GM12878 (cell line): ENCODE data around the gene ATP1B2. TPM values are rescaled to one million over a fixed set of nuclear protein-coding genes. Genes with fewer than 3 reads are reported as not detected.

Experiments
- ATAC-seq: fragments of 200-7000 bp; cut with Tn5 transposase; 3 replicates; pipeline ENCODE4 v1.9.1; 2020; ENCODE audit warnings: mild to moderate bottlenecking, moderate library complexity
- BruUV-seq: library from RNA; stranded (reverse); fragments of 400-500 nt; replicated peaks from 2 replicates; lab custom pipeline; 2021; lab: Mats Ljungman, UMichigan
- CTCF ChIA-PET: fragments of 300-600 bp; sonication (Branson Sonifier 250); formaldehyde crosslinking; extraction: SDS; loops from one replicate; lab custom pipeline; 2021; ENCODE audit warnings: inconsistent platforms; lab: Yijun Ruan, JAX
- POLR2A ChIA-PET: fragments of 350-600 bp; formaldehyde crosslinking; extraction: SDS; loops from one replicate; lab custom pipeline; 2021; ENCODE audit warnings: inconsistent platforms; lab: Charles Lee
- RAD21 ChIA-PET: fragments of 300-600 bp; sonication (Branson Sonifier 250); formaldehyde crosslinking; loops from one replicate; lab custom pipeline; 2023; ENCODE audit warnings: antibody characterized with exemption; ENCODE audit not compliant: unreplicated experiment; lab: Charles Lee
- SMC1A ChIA-PET: fragments of 300-600 bp; sonication (Branson Sonifier 250); formaldehyde crosslinking; loops from one replicate; lab custom pipeline; 2023; ENCODE audit not compliant: unreplicated experiment, uncharacterized antibody; lab: Charles Lee
- DNase-seq: peaks from one replicate; pipeline ENCODE4 v3.0.0-alpha.2; 2011; ENCODE audit warnings: low read depth, low spot score
- FAIRE-seq: peaks from 3 replicates; lab custom pipeline; 2011; peaks lifted over from hg19 to GRCh38; lab: Jason Lieb, UNC
- H2AFZ ChIP-seq: 2 replicates; pipeline ENCODE4 v1.6.0; 2011; ENCODE audit warnings: low read depth, low read length, control low read depth; ENCODE audit not compliant: control insufficient read depth
- H3K27ac ChIP-seq: 2 replicates; pipeline ENCODE4 v1.5.1; 2011; ENCODE audit warnings: control low read depth; ENCODE audit not compliant: control insufficient read depth, insufficient read depth
- H3K27me3 ChIP-seq, 2 experiments: replicated peaks in 1 of 2; 2 replicates each; pipeline versions ENCODE4 v1.6.0 to v1.6.1; 2011; ENCODE audit warnings: low read length in 1 of 2; ENCODE audit not compliant: control insufficient read depth in 2 of 2, insufficient read depth in 2 of 2
- H3K36me3 ChIP-seq, 2 experiments: 2 replicates each; pipeline ENCODE4 v1.5.1; 2011; ENCODE audit warnings: low read length in 1 of 2; ENCODE audit not compliant: control insufficient read depth in 2 of 2, insufficient read depth in 2 of 2
- H3K4me1 ChIP-seq: 2 replicates; pipeline ENCODE4 v1.6.1; 2011; ENCODE audit warnings: mild to moderate bottlenecking, low read length, moderate library complexity, mixed read lengths; ENCODE audit not compliant: control insufficient read depth, insufficient read depth
- H3K4me2 ChIP-seq: 2 replicates; pipeline ENCODE4 v1.6.0; 2011; ENCODE audit warnings: control low read depth; ENCODE audit not compliant: control insufficient read depth, insufficient read depth
- H3K4me3 ChIP-seq: fragments of 200-600 bp; sonication (generic); 2 replicates; pipeline ENCODE4 v1.5.1; 2016
- H3K79me2 ChIP-seq: 2 replicates; pipeline ENCODE4 v1.6.0; 2011; ENCODE audit warnings: low read length; ENCODE audit not compliant: control insufficient read depth, insufficient read depth
- H3K9ac ChIP-seq: 2 replicates; pipeline ENCODE4 v1.8.0; 2011; ENCODE audit warnings: low read length, control low read depth, mixed read lengths; ENCODE audit not compliant: control insufficient read depth, insufficient read depth
- H3K9me3 ChIP-seq: replicated peaks from 3 replicates; pipeline ENCODE4 v1.5.1; 2011; ENCODE audit warnings: mild to moderate bottlenecking, low read length; ENCODE audit not compliant: control insufficient read depth, insufficient read depth
- H4K20me1 ChIP-seq: 2 replicates; pipeline ENCODE4 v1.6.0; 2011; ENCODE audit not compliant: control insufficient read depth, insufficient read depth
- ASH2L ChIP-seq: fragments of 300-600, 200-600 bp; sonication (generic); IDR thresholded peaks from 2 replicates; pipeline ENCODE4 v1.6.1; 2017; ENCODE audit warnings: low read depth, mild to moderate bottlenecking, borderline replicate concordance
- ATF7 ChIP-seq: fragments of 450-650 bp; IDR thresholded peaks from 2 replicates; pipeline ENCODE4 v1.6.1; 2016; ENCODE audit warnings: low read depth, mild to moderate bottlenecking
- CHD4 ChIP-seq: fragments of 200-600 bp; sonication (generic); IDR thresholded peaks from 2 replicates; pipeline ENCODE4 v1.6.1; 2016; ENCODE audit warnings: mild to moderate bottlenecking
- JUNB ChIP-seq: IDR thresholded peaks from 2 replicates; pipeline ENCODE4 v1.6.1; 2016; ENCODE audit warnings: antibody characterized with exemption, mild to moderate bottlenecking
- KLF5 ChIP-seq: fragments of 450-650 bp; IDR thresholded peaks from 2 replicates; pipeline ENCODE4 v1.6.1; 2014; ENCODE audit warnings: mild to moderate bottlenecking; ENCODE audit not compliant: partially characterized antibody
- MEF2A ChIP-seq: IDR thresholded peaks from 2 replicates; pipeline ENCODE4 v1.6.1; 2011; ENCODE audit warnings: low read depth, mild to moderate bottlenecking, low read length, moderate library complexity; ENCODE audit not compliant: insufficient read depth
- MEF2B ChIP-seq: fragments of 450-650 bp; IDR thresholded peaks from 2 replicates; pipeline ENCODE4 v1.6.1; 2018; ENCODE audit warnings: mild to moderate bottlenecking, moderate library complexity; ENCODE audit not compliant: partially characterized antibody, poor library complexity, severe bottlenecking
- NFYA ChIP-seq: IDR thresholded peaks from 2 replicates; pipeline ENCODE4 v1.6.1; 2011; ENCODE audit warnings: low read depth, mild to moderate bottlenecking, low read length, improper control_type of control experiment, borderline replicate concordance
- NR2F1 ChIP-seq: fragments of 450-650 bp; conservative IDR thresholded peaks from 2 replicates; pipeline ENCODE4 v1.6.1; 2017; ENCODE audit warnings: mild to moderate bottlenecking
- WGBS: methylation state at CpG from one replicate; pipeline ENCODE4 v1.1.6; 2016; ENCODE audit warnings: low lambda C conversion rate; ENCODE audit not compliant: insufficient replicate concordance, insufficient coverage; ENCODE audit errors: missing lambda C conversion rate; 5-methylcytosine and 5-hydroxymethylcytosine counted together
- in situ Hi-C: fragments of 300-500 bp; cut with MboI; formaldehyde crosslinking; loops from 9 replicates; pipeline ENCODE4 v1.14.3; 2018; ENCODE audit warnings: mixed read lengths
- intact Hi-C: fragments of 100-400 bp; cut with micrococcal nuclease; formaldehyde crosslinking; loops from one replicate; pipeline ENCODE4 v1.14.2; 2022; ENCODE audit not compliant: unreplicated experiment
- polyA plus RNA-seq, 11 experiments: library from polyadenylated mRNA; depleted of rRNA in 4 of 11; unstranded in 6 of 11; stranded (reverse) in 5 of 11; fragments of >200 nt; fragmentation: Nextera tagmentation in 4 of 11; fragmentation: Illumina TruSeq in 1 of 11; extraction: Ambion mirVana in 4 of 11; extraction: Trizol in 1 of 11; gene quantifications; 1 replicate in 1 of 11; 2 replicates in 10 of 11; pipeline versions ENCODE4 v1.2.1 to v1.2.3, GENCODE V29; 2011 to 2016; ENCODE audit warnings: inconsistent platforms in 2 of 11, missing spikeins in 2 of 11, low read depth in 1 of 11
- total RNA-seq, 4 experiments: library from RNA; depleted of rRNA in 3 of 4; stranded (reverse); fragments of >200 nt in 3 of 4; fragmentation: Illumina TruSeq in 1 of 4; extraction: Trizol in 1 of 4; gene quantifications; 2 replicates each; pipeline versions ENCODE4 v1.2.1 to v1.2.3, GENCODE V29; 2013 to 2021
- TF ChIP-seq, protein P1 (sequence below): fragments of 450-650 bp; IDR thresholded peaks from 2 replicates; pipeline ENCODE4 v1.6.1; 2017; ENCODE audit warnings: antibody characterized with exemption, mild to moderate bottlenecking, moderate library complexity

Gene ATP1B2
- total and polyA plus RNA-seq, 10 of the 15 experiments (the other 5 are each of a cell fraction or from before 2014, with no cell fraction given): 0.03 to 0.29 (median 0.15) TPM; not detected in 3

DNA sequence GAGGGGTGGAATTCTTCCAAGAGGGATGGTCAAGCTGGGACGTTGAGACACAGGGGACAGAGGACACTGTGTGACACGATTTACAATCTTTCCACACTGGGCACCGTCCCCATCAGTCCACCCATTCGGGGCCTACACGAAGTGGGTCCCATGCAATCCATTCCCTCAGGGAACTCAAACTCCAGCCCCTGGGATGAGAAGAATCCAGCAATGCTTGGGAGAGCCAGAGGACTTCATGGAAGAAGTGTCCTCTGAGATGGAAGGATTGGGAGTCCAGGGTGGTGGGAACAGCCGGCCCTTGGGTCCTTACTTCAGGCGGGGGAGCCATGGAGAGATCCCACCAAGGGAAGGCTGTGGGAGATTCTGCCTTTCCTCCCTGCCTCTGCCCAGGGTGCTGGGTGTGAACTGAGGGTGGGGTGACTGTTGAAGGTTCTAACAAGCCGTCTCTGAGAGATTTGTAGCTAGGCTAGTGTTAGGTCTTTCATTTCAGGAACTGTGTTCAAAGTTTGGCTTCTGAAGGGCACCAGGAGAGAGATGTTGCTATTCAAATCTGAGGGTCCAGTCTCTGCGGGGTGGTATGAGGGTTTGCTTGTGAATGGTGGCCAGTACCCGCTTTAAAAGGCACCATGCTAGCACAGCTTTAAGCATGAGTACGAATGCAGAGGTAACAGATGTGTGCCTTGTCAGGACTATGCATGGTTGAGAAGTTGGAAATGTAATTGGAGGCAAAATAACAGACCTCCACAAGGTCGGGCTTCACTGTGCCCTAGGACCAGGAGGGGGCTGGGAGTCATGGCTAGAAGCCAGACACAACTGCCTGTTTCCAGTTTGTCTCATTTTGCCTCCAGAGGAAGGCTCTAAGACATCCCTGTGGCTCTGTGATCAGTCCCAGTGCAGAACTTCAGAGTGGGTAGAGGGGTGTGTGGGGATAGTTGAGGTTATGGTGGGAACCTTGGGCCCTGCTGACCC is 1.9 kb downstream of the ATP1B2 start:
- H3K9ac ChIP-seq: no peak overlapping the region
- no peak overlapping the region for H3K27ac ChIP-seq
- no peak overlapping the region for H2AFZ ChIP-seq
- DNase-seq (no peak), FAIRE-seq (no peak), ATAC-seq (no peak)
- TF ChIP-seq NR2F1 (no peak), MEF2A (no peak), CHD4 (no peak), JUNB (no peak), MEF2B (no peak), NFYA (no peak), ASH2L (no peak), ATF7 (no peak), KLF5 (no peak)
- TF ChIP-seq, protein P1, sequence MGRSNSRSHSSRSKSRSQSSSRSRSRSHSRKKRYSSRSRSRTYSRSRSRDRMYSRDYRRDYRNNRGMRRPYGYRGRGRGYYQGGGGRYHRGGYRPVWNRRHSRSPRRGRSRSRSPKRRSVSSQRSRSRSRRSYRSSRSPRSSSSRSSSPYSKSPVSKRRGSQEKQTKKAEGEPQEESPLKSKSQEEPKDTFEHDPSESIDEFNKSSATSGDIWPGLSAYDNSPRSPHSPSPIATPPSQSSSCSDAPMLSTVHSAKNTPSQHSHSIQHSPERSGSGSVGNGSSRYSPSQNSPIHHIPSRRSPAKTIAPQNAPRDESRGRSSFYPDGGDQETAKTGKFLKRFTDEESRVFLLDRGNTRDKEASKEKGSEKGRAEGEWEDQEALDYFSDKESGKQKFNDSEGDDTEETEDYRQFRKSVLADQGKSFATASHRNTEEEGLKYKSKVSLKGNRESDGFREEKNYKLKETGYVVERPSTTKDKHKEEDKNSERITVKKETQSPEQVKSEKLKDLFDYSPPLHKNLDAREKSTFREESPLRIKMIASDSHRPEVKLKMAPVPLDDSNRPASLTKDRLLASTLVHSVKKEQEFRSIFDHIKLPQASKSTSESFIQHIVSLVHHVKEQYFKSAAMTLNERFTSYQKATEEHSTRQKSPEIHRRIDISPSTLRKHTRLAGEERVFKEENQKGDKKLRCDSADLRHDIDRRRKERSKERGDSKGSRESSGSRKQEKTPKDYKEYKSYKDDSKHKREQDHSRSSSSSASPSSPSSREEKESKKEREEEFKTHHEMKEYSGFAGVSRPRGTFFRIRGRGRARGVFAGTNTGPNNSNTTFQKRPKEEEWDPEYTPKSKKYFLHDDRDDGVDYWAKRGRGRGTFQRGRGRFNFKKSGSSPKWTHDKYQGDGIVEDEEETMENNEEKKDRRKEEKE: no peak
- ChIA-PET POLR2A (interaction anchor here (0.6 kb wide), 1 partner anchor 8 kb away, joined by 6 read pairs; no protein-coding TSS in a partner anchor), RAD21 (no interaction called here), SMC1A (no interaction called here), CTCF (no interaction called here)
- in situ Hi-C loops: no loop called here
- H3K9me3 ChIP-seq: no peaks in the 10 kb centered on the region
- H3K4me2 ChIP-seq: no peak overlapping the region
- 46% methylated on average over 12 of the region's 12 CpGs for WGBS
- BruUV-seq: no TSS peak
- no peaks in the 10 kb centered on the region for H4K20me1 ChIP-seq
- H3K27me3 ChIP-seq: peaks cover 5 to 11% of the 10 kb centered on the region in 2 experiments
- peaks cover 3% of the 10 kb centered on the region; the same call in 1 of the 2 replicates for H3K4me1 ChIP-seq
- intact Hi-C loops: no loop called here
- H3K4me3 ChIP-seq: no peak overlapping the region
- no peaks in the 10 kb centered on the region for H3K79me2 ChIP-seq
- no peaks in the 10 kb centered on the region for H3K36me3 ChIP-seq
